ENCODE results near the gene CRIP3. TPM values are rescaled to one million over a fixed set of nuclear protein-coding genes. Genes with fewer than 3 reads are reported as not detected.
A peak's percentile ranks its signal among the peaks of the same experiment; 100 is the strongest.

The CRIP3 gene
- total and polyA plus RNA-seq, 2 of the 13 experiments (the other 11 are each of a cell fraction or from before 2014, with no cell fraction given), result 6.3 to 9.3 TPM

DNA sequence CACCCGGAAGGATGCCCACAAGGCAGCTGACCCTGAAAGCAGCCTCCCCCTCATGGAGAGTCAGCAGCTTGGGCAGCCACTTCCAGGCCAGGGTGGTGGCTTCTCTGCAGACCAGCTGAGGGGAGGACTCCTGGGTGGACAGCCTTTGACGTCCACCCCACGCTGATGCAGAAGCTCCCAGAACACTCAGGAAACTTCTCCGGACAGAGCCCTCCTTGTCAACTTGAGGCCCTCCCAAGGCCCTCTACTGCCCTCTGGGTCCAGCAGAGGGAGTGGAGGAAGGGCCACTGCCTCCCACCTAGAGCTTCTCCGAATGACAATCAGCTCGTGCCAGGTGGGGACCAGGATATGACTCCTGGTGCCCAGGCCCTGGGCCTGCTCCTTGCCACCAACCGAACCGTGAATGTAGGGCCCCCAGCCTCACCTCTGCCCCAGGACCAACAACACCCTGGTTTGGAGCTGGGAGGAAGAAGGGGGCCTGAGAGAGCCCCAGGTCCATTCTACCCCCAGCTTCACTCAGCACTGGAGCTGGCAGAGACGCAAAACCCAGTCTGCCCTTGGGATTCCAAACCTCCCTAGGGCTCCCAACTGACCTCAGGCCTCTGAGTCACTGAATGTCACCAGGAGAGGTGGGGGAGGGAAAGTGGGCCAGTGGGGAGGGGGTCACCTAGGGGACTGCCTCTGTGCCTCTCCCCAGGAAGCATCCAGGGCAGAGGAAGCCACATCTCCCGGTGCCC is 21.5 kb downstream of the CRIP3 start (continued):
- TF ChIP-seq ASH2L (IDR thresholded peaks at IDR 0.05; ENCODE audit: insufficient read length, low read depth, low read length), result no peak
- TF ChIP-seq POLR2AphosphoS2 (IDR thresholded peaks at IDR 0.05; ENCODE audit: low read depth, low read length), result no peak
- TF ChIP-seq, protein P1, sequence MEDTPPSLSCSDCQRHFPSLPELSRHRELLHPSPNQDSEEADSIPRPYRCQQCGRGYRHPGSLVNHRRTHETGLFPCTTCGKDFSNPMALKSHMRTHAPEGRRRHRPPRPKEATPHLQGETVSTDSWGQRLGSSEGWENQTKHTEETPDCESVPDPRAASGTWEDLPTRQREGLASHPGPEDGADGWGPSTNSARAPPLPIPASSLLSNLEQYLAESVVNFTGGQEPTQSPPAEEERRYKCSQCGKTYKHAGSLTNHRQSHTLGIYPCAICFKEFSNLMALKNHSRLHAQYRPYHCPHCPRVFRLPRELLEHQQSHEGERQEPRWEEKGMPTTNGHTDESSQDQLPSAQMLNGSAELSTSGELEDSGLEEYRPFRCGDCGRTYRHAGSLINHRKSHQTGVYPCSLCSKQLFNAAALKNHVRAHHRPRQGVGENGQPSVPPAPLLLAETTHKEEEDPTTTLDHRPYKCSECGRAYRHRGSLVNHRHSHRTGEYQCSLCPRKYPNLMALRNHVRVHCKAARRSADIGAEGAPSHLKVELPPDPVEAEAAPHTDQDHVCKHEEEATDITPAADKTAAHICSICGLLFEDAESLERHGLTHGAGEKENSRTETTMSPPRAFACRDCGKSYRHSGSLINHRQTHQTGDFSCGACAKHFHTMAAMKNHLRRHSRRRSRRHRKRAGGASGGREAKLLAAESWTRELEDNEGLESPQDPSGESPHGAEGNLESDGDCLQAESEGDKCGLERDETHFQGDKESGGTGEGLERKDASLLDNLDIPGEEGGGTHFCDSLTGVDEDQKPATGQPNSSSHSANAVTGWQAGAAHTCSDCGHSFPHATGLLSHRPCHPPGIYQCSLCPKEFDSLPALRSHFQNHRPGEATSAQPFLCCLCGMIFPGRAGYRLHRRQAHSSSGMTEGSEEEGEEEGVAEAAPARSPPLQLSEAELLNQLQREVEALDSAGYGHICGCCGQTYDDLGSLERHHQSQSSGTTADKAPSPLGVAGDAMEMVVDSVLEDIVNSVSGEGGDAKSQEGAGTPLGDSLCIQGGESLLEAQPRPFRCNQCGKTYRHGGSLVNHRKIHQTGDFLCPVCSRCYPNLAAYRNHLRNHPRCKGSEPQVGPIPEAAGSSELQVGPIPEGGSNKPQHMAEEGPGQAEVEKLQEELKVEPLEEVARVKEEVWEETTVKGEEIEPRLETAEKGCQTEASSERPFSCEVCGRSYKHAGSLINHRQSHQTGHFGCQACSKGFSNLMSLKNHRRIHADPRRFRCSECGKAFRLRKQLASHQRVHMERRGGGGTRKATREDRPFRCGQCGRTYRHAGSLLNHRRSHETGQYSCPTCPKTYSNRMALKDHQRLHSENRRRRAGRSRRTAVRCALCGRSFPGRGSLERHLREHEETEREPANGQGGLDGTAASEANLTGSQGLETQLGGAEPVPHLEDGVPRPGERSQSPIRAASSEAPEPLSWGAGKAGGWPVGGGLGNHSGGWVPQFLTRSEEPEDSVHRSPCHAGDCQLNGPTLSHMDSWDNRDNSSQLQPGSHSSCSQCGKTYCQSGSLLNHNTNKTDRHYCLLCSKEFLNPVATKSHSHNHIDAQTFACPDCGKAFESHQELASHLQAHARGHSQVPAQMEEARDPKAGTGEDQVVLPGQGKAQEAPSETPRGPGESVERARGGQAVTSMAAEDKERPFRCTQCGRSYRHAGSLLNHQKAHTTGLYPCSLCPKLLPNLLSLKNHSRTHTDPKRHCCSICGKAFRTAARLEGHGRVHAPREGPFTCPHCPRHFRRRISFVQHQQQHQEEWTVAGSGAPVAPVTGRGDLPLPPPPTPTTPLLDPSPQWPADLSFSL (CRISPR knock-in tag; IDR thresholded peaks at IDR 0.05), result no peak
- no peak for TF ChIP-seq STAT5B (CRISPR knock-in tag; IDR thresholded peaks at IDR 0.05)
- TF ChIP-seq, protein P2, sequence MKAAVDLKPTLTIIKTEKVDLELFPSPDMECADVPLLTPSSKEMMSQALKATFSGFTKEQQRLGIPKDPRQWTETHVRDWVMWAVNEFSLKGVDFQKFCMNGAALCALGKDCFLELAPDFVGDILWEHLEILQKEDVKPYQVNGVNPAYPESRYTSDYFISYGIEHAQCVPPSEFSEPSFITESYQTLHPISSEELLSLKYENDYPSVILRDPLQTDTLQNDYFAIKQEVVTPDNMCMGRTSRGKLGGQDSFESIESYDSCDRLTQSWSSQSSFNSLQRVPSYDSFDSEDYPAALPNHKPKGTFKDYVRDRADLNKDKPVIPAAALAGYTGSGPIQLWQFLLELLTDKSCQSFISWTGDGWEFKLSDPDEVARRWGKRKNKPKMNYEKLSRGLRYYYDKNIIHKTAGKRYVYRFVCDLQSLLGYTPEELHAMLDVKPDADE (CRISPR knock-in tag; IDR thresholded peaks at IDR 0.05), result no peak
- TF ChIP-seq, protein P3, sequence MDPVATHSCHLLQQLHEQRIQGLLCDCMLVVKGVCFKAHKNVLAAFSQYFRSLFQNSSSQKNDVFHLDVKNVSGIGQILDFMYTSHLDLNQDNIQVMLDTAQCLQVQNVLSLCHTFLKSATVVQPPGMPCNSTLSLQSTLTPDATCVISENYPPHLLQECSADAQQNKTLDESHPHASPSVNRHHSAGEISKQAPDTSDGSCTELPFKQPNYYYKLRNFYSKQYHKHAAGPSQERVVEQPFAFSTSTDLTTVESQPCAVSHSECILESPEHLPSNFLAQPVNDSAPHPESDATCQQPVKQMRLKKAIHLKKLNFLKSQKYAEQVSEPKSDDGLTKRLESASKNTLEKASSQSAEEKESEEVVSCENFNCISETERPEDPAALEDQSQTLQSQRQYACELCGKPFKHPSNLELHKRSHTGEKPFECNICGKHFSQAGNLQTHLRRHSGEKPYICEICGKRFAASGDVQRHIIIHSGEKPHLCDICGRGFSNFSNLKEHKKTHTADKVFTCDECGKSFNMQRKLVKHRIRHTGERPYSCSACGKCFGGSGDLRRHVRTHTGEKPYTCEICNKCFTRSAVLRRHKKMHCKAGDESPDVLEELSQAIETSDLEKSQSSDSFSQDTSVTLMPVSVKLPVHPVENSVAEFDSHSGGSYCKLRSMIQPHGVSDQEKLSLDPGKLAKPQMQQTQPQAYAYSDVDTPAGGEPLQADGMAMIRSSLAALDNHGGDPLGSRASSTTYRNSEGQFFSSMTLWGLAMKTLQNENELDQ (CRISPR knock-in tag; IDR thresholded peaks at IDR 0.05; ENCODE audit: borderline replicate concordance), result no peak
- TF ChIP-seq ZNF510 (CRISPR knock-in tag; IDR thresholded peaks at IDR 0.05; ENCODE audit: low read depth), result no peak
- TF ChIP-seq SNAI1 (CRISPR knock-in tag; IDR thresholded peaks at IDR 0.05; ENCODE audit: borderline replicate concordance), result no peak
- no peak for TF ChIP-seq HMG20B (CRISPR knock-in tag; conservative IDR thresholded peaks at IDR 0.05)
- TF ChIP-seq ZNF660 (CRISPR knock-in tag; IDR thresholded peaks at IDR 0.05; ENCODE audit: borderline replicate concordance, low read depth), result no peak
- TF ChIP-seq KDM4B (CRISPR knock-in tag; IDR thresholded peaks at IDR 0.05), result 0 out of 2 replicates have a peak, but pooled peaks have one; percentile 20
- no peak for TF ChIP-seq ISL2 (CRISPR knock-in tag; IDR thresholded peaks at IDR 0.05)
- peak; percentile 28; the same call in 1 of the 2 replicates for TF ChIP-seq ZNF891 (CRISPR knock-in tag; IDR thresholded peaks at IDR 0.05)
- no peak for TF ChIP-seq MED13 (CRISPR knock-in tag; IDR thresholded peaks at IDR 0.05)
- no peak for TF ChIP-seq ZFP36 (IDR thresholded peaks at IDR 0.05; ENCODE audit: borderline replicate concordance, low read depth, low read length, partially characterized antibody)
- TF ChIP-seq, protein P4, sequence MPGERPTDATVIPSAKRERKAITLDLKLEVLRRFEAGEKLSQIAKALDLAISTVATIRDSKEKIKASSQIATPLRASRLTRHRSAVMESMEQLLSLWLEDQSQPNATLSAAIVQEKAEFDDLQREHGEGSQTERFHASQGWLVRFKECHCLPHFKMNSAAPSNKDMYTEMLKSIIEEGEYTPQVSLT (CRISPR knock-in tag; IDR thresholded peaks at IDR 0.05; ENCODE audit: borderline replicate concordance, low read depth), result no peak
- TF ChIP-seq ZNF234 (CRISPR knock-in tag; conservative IDR thresholded peaks at IDR 0.05), result no peak
